Stimulated activated CD8-positive, alpha-beta memory T cell treated with anti-CD3 and anti-CD28 coated beads, Interleukin-15, amount 100 ng/mL, for 4 hours (primary cell): ENCODE data around the gene ODAD4.
"Not testable (repeated sequence)": the region's sequence is repeated elsewhere in the genome, so short reads cannot be mapped to it uniquely, and the experiment has no call there.

Experiments used
- DNase-seq, 2 donors: peaks; one replicate each; pipeline ENCODE4 v3.0.0-alpha.2; 2020; ENCODE audit warnings: low read depth in 2 of 2

ODAD4 gene

GRCh38 chr17:41913798-41914197 lies 16.6 kb upstream of the ODAD4 start:
- no peak for DNase-seq

GRCh38 chr17:41914358-41914766 lies 16.1 kb upstream of the ODAD4 start:
- DNase-seq, result no peak

- DNase-seq, result no peak
These were observed 15.4 kb upstream of the ODAD4 start for GRCh38 chr17:41915020-41915419.

- no peak for DNase-seq
These were observed 14.9 kb upstream of the ODAD4 start for GRCh38 chr17:41915566-41915965.

- DNase-seq, result no peak
These were observed 13.2 kb upstream of the ODAD4 start for GRCh38 chr17:41917192-41917591.

- peak in 1 of 2 donors; percentile 8 for DNase-seq
These were observed 12.6 kb upstream of the ODAD4 start for GRCh38 chr17:41917679-41918313.

- peak; percentile 89 to 92 for DNase-seq
These were observed 11.9 kb upstream of the ODAD4 start, which contains the start of gene ACLY for GRCh38 chr17:41918314-41919164. ACLY (minus strand) TSS chr17:41918951; CDS start chr17:41913873, 5,078 bp downstream.

GRCh38 chr17:41919165-41919817 lies 11.1 kb upstream of the ODAD4 start:
- no peak for DNase-seq

- DNase-seq, result no peak
These were observed 10.4 kb upstream of the ODAD4 start for GRCh38 chr17:41919840-41920579.

- no peak for DNase-seq
These were observed 9.8 kb upstream of the ODAD4 start for GRCh38 chr17:41920580-41920955.

- no peak for DNase-seq
These were observed 4.3 kb upstream of the ODAD4 start for GRCh38 chr17:41925991-41926590.

GRCh38 chr17:41928693-41929251 lies 1.6 kb upstream of the ODAD4 start:
- no peak for DNase-seq

GRCh38 chr17:41930833-41931156 lies 378 bp downstream of the ODAD4 start:
- not testable (repeated sequence) for DNase-seq

- not testable (repeated sequence) for DNase-seq
These were observed 1.3 kb downstream of the ODAD4 start for GRCh38 chr17:41931715-41932114.

- DNase-seq, result no peak
These were observed 2.5 kb downstream of the ODAD4 start for GRCh38 chr17:41932816-41933389.

GRCh38 chr17:41935641-41936040 lies 5.2 kb downstream of the ODAD4 start:
- DNase-seq, result no peak

- DNase-seq, result no peak
These were observed 7.8 kb downstream of the ODAD4 start for GRCh38 chr17:41937970-41938954.

GRCh38 chr17:41939044-41939692 lies 8.8 kb downstream of the ODAD4 start:
- no peak for DNase-seq

- no peak for DNase-seq
These were observed 9.3 kb downstream of the ODAD4 start for GRCh38 chr17:41939693-41940090.
